GM23248 (cell line): Measurements from ENCODE around the gene FAM219B. TPM values are rescaled to one million over a fixed set of nuclear protein-coding genes. Genes with fewer than 3 reads are reported as not detected.

Experiments used
- DNase-seq: peaks from one replicate; pipeline ENCODE4 v3.0.0-alpha.2; 2015
- H2AFZ ChIP-seq: fragments of 200-600 bp; sonication (generic); 2 replicates; pipeline ENCODE4 v1.6.1; 2016; ENCODE audit warnings: antibody characterized with exemption
- H3F3A ChIP-seq: fragments of 200-600 bp; sonication (generic); 2 replicates; pipeline ENCODE4 v1.6.1; 2016; ENCODE audit warnings: mild to moderate bottlenecking, antibody characterized with exemption, mixed run types; ENCODE audit not compliant: insufficient read depth
- H3K27ac ChIP-seq: fragments of 200-600 bp; sonication (generic); 2 replicates; pipeline ENCODE4 v1.5.1; 2016; ENCODE audit warnings: mild to moderate bottlenecking
- H3K27me3 ChIP-seq: fragments of 200-600 bp; sonication (generic); replicated peaks from 2 replicates; pipeline ENCODE4 v1.6.1; 2016; ENCODE audit warnings: mild to moderate bottlenecking; ENCODE audit not compliant: insufficient read depth
- H3K36me3 ChIP-seq: fragments of 200-600 bp; sonication (generic); 2 replicates; pipeline ENCODE4 v1.6.1; 2016; ENCODE audit warnings: low read depth, mild to moderate bottlenecking
- H3K4me1 ChIP-seq: fragments of 200-600 bp; sonication (generic); 2 replicates; pipeline ENCODE4 v1.6.1; 2016; ENCODE audit warnings: mild to moderate bottlenecking; ENCODE audit not compliant: insufficient read depth
- H3K4me2 ChIP-seq: fragments of 200-600 bp; sonication (generic); one replicate; pipeline ENCODE4 v1.6.1; 2016; ENCODE audit warnings: mild to moderate bottlenecking; ENCODE audit not compliant: unreplicated experiment
- H3K4me3 ChIP-seq: fragments of 200-600 bp; sonication (generic); 2 replicates; pipeline ENCODE4 v1.5.1; 2016; ENCODE audit warnings: mild to moderate bottlenecking
- H3K79me2 ChIP-seq: fragments of 200-600 bp; sonication (generic); 2 replicates; pipeline ENCODE4 v1.6.1; 2016; ENCODE audit warnings: mild to moderate bottlenecking; ENCODE audit not compliant: insufficient read depth
- H3K9ac ChIP-seq: fragments of 200-600 bp; sonication (generic); 2 replicates; pipeline ENCODE4 v1.6.1; 2016; ENCODE audit warnings: mild to moderate bottlenecking
- H3K9me2 ChIP-seq: fragments of 200-600 bp; sonication (generic); 2 replicates; pipeline ENCODE4 v1.6.1; 2016; ENCODE audit warnings: mixed run types, mild to moderate bottlenecking, moderate library complexity; ENCODE audit not compliant: insufficient read depth
- H3K9me3 ChIP-seq: fragments of 200-600 bp; sonication (generic); one replicate; pipeline ENCODE4 v1.6.1; 2017; ENCODE audit warnings: low read depth
- H4K20me1 ChIP-seq: fragments of 200-600 bp; sonication (generic); 2 replicates; pipeline ENCODE4 v1.6.0; 2016; ENCODE audit not compliant: insufficient read depth
- EZH2 ChIP-seq: fragments of 200-600 bp; sonication (generic); IDR thresholded peaks from 2 replicates; pipeline ENCODE4 v1.6.1; 2018; ENCODE audit warnings: antibody characterized with exemption, mild to moderate bottlenecking; ENCODE audit not compliant: insufficient read depth, poor library complexity, severe bottlenecking
- EZH2phosphoT487 ChIP-seq: fragments of 200-600 bp; sonication (generic); IDR thresholded peaks from 2 replicates; pipeline ENCODE4 v1.6.1; 2018; ENCODE audit warnings: antibody characterized with exemption, moderate library complexity, mild to moderate bottlenecking, low read depth; ENCODE audit not compliant: insufficient read depth
- WGBS, 2 experiments: methylation state at CpG; one replicate each; pipeline ENCODE4 v1.1.6; 2015 to 2017; ENCODE audit warnings: low lambda C conversion rate in 2 of 2, low coverage in 1 of 2; ENCODE audit errors: missing lambda C conversion rate in 2 of 2; 5-methylcytosine and 5-hydroxymethylcytosine counted together
- in situ Hi-C: fragments of 300-500 bp; cut with MboI; formaldehyde crosslinking; loops from 2 replicates; pipeline ENCODE4 v1.15.0; 2020
- polyA plus RNA-seq: library from polyadenylated mRNA; unstranded; fragments of >200 nt; fragmentation: Nextera tagmentation; extraction: Ambion mirVana; gene quantifications from 2 replicates; pipeline ENCODE4 v1.2.1, GENCODE V29; 2016
- total RNA-seq: library from RNA; depleted of rRNA; stranded (reverse); fragments of >200 nt; shearing (Covaris generic); gene quantifications from 2 replicates; pipeline ENCODE4 v1.2.3, GENCODE V29; 2014

Gene FAM219B
- total and polyA plus RNA-seq, 2 experiments from 2014 or later, result 39.6 to 78.6 TPM

- in situ Hi-C loops, result no loop called here
- H3K4me3 ChIP-seq, result peak overlapping the region; percentile 84
- peaks cover 40% of the 10 kb centered on the region for H3K79me2 ChIP-seq
- H3K9ac ChIP-seq, result peak overlapping the region; percentile 98
- H3K9me3 ChIP-seq, result no peaks in the 10 kb centered on the region
- H2AFZ ChIP-seq, result peak overlapping the region; percentile 98
- DNase-seq, result peak; percentile 41
- no peaks in the 10 kb centered on the region for H3K9me2 ChIP-seq
- no peaks in the 10 kb centered on the region for H3K36me3 ChIP-seq
- TF ChIP-seq EZH2 (no peak), EZH2phosphoT487 (no peak)
- no peak overlapping the region for H3K27ac ChIP-seq
- no peaks in the 10 kb centered on the region for H3K27me3 ChIP-seq
- peaks cover 13% of the 10 kb centered on the region; the same call in 1 of the 2 replicates for H3F3A ChIP-seq
- H4K20me1 ChIP-seq, result 0 out of 2 replicates have a peak, but pooled peaks cover 3% of the 10 kb centered on the region
- WGBS, 2 experiments, result 27 to 31% methylated on average over 14 to 15 of the region's 16 CpGs
- H3K4me1 ChIP-seq, result peaks cover 16% of the 10 kb centered on the region
- peak overlapping the region; percentile 100 for H3K4me2 ChIP-seq
These were observed 32.8 kb downstream of the FAM219B start for GRCh38 chr15:74873756-74874424.

- TF ChIP-seq EZH2phosphoT487 (no peak), EZH2 (no peak)
- 0 to 1% methylated on average over 35 to 47 of the region's 52 CpGs for WGBS, 2 experiments
- Histone ChIP-seq H3K4me2 (peak within 1 kb of the TSS; percentile 100), H3K4me3 (peak within 1 kb of the TSS; percentile 84), H3K27ac (peak within 1 kb of the TSS; percentile 89), H3K4me1 (peaks cover 16% of the 10 kb centered on the region), H3K9ac (peak within 1 kb of the TSS; percentile 98), H3F3A (peaks cover 13% of the 10 kb centered on the region; the same call in 1 of the 2 replicates), H3K27me3 (no peaks in the 10 kb centered on the region), H4K20me1 (0 out of 2 replicates have a peak, but pooled peaks cover 3% of the 10 kb centered on the region), H3K36me3 (no peaks in the 10 kb centered on the region), H3K9me2 (no peaks in the 10 kb centered on the region), H2AFZ (peak within 1 kb of the TSS; percentile 98), H3K9me3 (no peaks in the 10 kb centered on the region), H3K79me2 (peaks cover 47% of the 10 kb centered on the region)
- peak; percentile 98 for DNase-seq
- in situ Hi-C loops, result no loop called here
These were observed 33.5 kb downstream of the FAM219B start, which contains the start of gene SCAMP2 for GRCh38 chr15:74873036-74873755. TSS of gene SCAMP2 (minus strand) at chr15:74873365. CDS start at chr15:74873255, 110 bp downstream.

- Histone ChIP-seq H3K27me3 (no peaks in the 10 kb centered on the region), H2AFZ (peak overlapping the region; percentile 98), H4K20me1 (peaks cover 4% of the 10 kb centered on the region; the same call in 1 of the 2 replicates), H3K27ac (peak overlapping the region; percentile 89), H3K9me3 (no peaks in the 10 kb centered on the region), H3K4me3 (peak overlapping the region; percentile 84), H3K9ac (peak overlapping the region; percentile 98), H3K4me1 (peaks cover 16% of the 10 kb centered on the region), H3K36me3 (no peaks in the 10 kb centered on the region), H3K9me2 (no peaks in the 10 kb centered on the region), H3K4me2 (peak overlapping the region; percentile 82), H3F3A (peaks cover 13% of the 10 kb centered on the region; the same call in 1 of the 2 replicates), H3K79me2 (peaks cover 52% of the 10 kb centered on the region)
- no peak for TF ChIP-seq EZH2
- DNase-seq, result no peak
- WGBS, 2 experiments, result 0 to 1% methylated on average over 10 to 11 of the region's 11 CpGs
- in situ Hi-C loops, result no loop called here
These were observed 34.0 kb downstream of the FAM219B start for GRCh38 chr15:74872702-74873035.

- H3K27ac ChIP-seq, result 0 out of 2 replicates have a peak overlapping the region, but pooled peaks have one; percentile 7
- H2AFZ ChIP-seq, result no peak overlapping the region
- no peak overlapping the region for H3K4me2 ChIP-seq
- H3K9me2 ChIP-seq, result no peaks in the 10 kb centered on the region
- peaks cover 21% of the 10 kb centered on the region for H3K4me1 ChIP-seq
- H4K20me1 ChIP-seq, result peaks cover 9% of the 10 kb centered on the region; the same call in 1 of the 2 replicates
- in situ Hi-C loops, result no loop called here
- peaks cover 17% of the 10 kb centered on the region; the same call in 1 of the 2 replicates for H3F3A ChIP-seq
- TF ChIP-seq EZH2phosphoT487, result no peak
- peaks cover 69% of the 10 kb centered on the region for H3K79me2 ChIP-seq
- no peak for DNase-seq
- no peaks in the 10 kb centered on the region for H3K36me3 ChIP-seq
- H3K9me3 ChIP-seq, result no peaks in the 10 kb centered on the region
- no peak overlapping the region for H3K9ac ChIP-seq
- no peaks in the 10 kb centered on the region for H3K27me3 ChIP-seq
- 49 to 55% methylated on average over 6 of the region's 6 CpGs for WGBS, 2 experiments
- H3K4me3 ChIP-seq, result no peak overlapping the region
These were observed 36.0 kb downstream of the FAM219B start for GRCh38 chr15:74870436-74871215.
